HG03342 (cell line): Measurements from ENCODE around the gene SAFB.

Experiments
- ATAC-seq: cut with Tn5 transposase; IDR thresholded peaks from one replicate; pipeline ENCODE4 v1.9.1; 2021; ENCODE audit warnings: mild to moderate bottlenecking, moderate library complexity; ENCODE audit not compliant: unreplicated experiment

The SAFB gene

GRCh38 chr19:5624741-5625278 is 1.9 kb downstream of the SAFB start:
- no peak for ATAC-seq

- ATAC-seq, result no peak
Measured at GRCh38 chr19:5625641-5626040, 2.8 kb downstream of the SAFB start.

- no peak for ATAC-seq
Measured at GRCh38 chr19:5627395-5627904, 4.6 kb downstream of the SAFB start.

- no peak for ATAC-seq
Measured at GRCh38 chr19:5628461-5628860, 5.6 kb downstream of the SAFB start.

- ATAC-seq, result no peak
Measured at GRCh38 chr19:5628919-5629481, 6.1 kb downstream of the SAFB start.

- no peak for ATAC-seq
Measured at GRCh38 chr19:5631567-5632240, 8.8 kb downstream of the SAFB start.

- ATAC-seq, result no peak
Measured at GRCh38 chr19:5632241-5632612, 9.3 kb downstream of the SAFB start.

GRCh38 chr19:5632657-5633056 is 9.8 kb downstream of the SAFB start:
- no peak for ATAC-seq

GRCh38 chr19:5635427-5635826 is 12.5 kb downstream of the SAFB start:
- ATAC-seq, result no peak

GRCh38 chr19:5637971-5638370 is 15.1 kb downstream of the SAFB start:
- ATAC-seq, result no peak

GRCh38 chr19:5641171-5641570 is 18.3 kb downstream of the SAFB start:
- no peak for ATAC-seq

- ATAC-seq, result no peak
Measured at GRCh38 chr19:5642204-5642603, 19.3 kb downstream of the SAFB start.

GRCh38 chr19:5643060-5643459 is 20.2 kb downstream of the SAFB start:
- ATAC-seq, result no peak

- no peak for ATAC-seq
Measured at GRCh38 chr19:5644037-5644436, 21.2 kb downstream of the SAFB start.

- ATAC-seq, result no peak
Measured at GRCh38 chr19:5645409-5645808, 22.5 kb downstream of the SAFB start.

GRCh38 chr19:5646703-5647102 is 23.8 kb downstream of the SAFB start:
- ATAC-seq, result no peak

GRCh38 chr19:5648464-5648863 is 25.6 kb downstream of the SAFB start:
- no peak for ATAC-seq

- no peak for ATAC-seq
Measured at GRCh38 chr19:5651361-5651760, 28.5 kb downstream of the SAFB start.

- no peak for ATAC-seq
Measured at GRCh38 chr19:5652261-5652660, 29.4 kb downstream of the SAFB start.

GRCh38 chr19:5654931-5655330 is 32.0 kb downstream of the SAFB start:
- no peak for ATAC-seq

- no peak for ATAC-seq
Measured at GRCh38 chr19:5655412-5655811, 32.5 kb downstream of the SAFB start.

GRCh38 chr19:5661483-5661882 is 38.6 kb downstream of the SAFB start:
- ATAC-seq, result no peak

GRCh38 chr19:5663904-5664303 is 41.0 kb downstream of the SAFB start:
- ATAC-seq, result no peak
